Uterine smooth muscle cell (primary cell): ENCODE measurements around the gene OTUD1. TPM values are rescaled to one million over a fixed set of nuclear protein-coding genes. Genes with fewer than 3 reads are reported as not detected.

Experiments
- total RNA-seq: library from RNA; depleted of rRNA; stranded (reverse); fragments of >200 nt; gene quantifications from 2 replicates; pipeline ENCODE4 v1.2.3, GENCODE V29; 2014

The OTUD1 gene
- total RNA-seq: 4.6 and 8.5 TPM in 2 replicates

GRCh38 chr10:23438547-23439451, at the start of gene OTUD1:
OTUD1 (plus strand) TSS chr10:23439075; CDS start chr10:23439458, 383 bp downstream.

Other genes starting within 250 kb of the OTUD1 start
- not detected in 2 replicates for gene PTF1A, start 246.8 kb upstream of the OTUD1 start, total RNA-seq
- gene C10orf67, start 94.3 kb upstream of the OTUD1 start, total RNA-seq: 0.11 and 0.12 TPM in 2 replicates